ENCODE results near the gene VAV2. TPM values are rescaled to one million over a fixed set of nuclear protein-coding genes. Genes with fewer than 3 reads are reported as not detected.

Gene VAV2
- total RNA-seq, 1 experiment from 2014 or later, result 28.0 TPM

GRCh38 chr9:134010310-134011173 is 18.4 kb upstream of the VAV2 start:
- Histone ChIP-seq H3K4me1 (peaks cover 24% of the 10 kb centered on the region), H3K4me3 (no peak overlapping the region), H3K27ac (no peak overlapping the region), H3K9me3 (replicated peaks) (0 out of 2 replicates have a peak, but pooled peaks cover 11% of the 10 kb centered on the region), H3K36me3 (no peaks in the 10 kb centered on the region), H3K27me3 (no peaks in the 10 kb centered on the region)
- DNase-seq, result peak; percentile 71 to 73

GRCh38 chr9:134007571-134007970 is 15.4 kb upstream of the VAV2 start:
- no peak for DNase-seq
- Histone ChIP-seq H3K4me3 (no peak overlapping the region), H3K4me1 (peaks cover 24% of the 10 kb centered on the region), H3K27me3 (no peaks in the 10 kb centered on the region), H3K9me3 (replicated peaks) (0 out of 2 replicates have a peak, but pooled peaks cover 3% of the 10 kb centered on the region), H3K27ac (peak overlapping the region; percentile 5; the same call in 1 of the 2 replicates), H3K36me3 (no peaks in the 10 kb centered on the region)

GRCh38 chr9:134007150-134007549 is 15.0 kb upstream of the VAV2 start:
- no peak overlapping the region for H3K4me3 ChIP-seq
- H3K27me3 ChIP-seq, result no peaks in the 10 kb centered on the region
- peak; percentile 85 to 92 for DNase-seq
- H3K9me3 ChIP-seq (replicated peaks), result 0 out of 2 replicates have a peak, but pooled peaks cover 3% of the 10 kb centered on the region
- peaks cover 24% of the 10 kb centered on the region for H3K4me1 ChIP-seq
- H3K27ac ChIP-seq, result peak overlapping the region; percentile 5; the same call in 1 of the 2 replicates
- no peaks in the 10 kb centered on the region for H3K36me3 ChIP-seq

- Histone ChIP-seq H3K4me1 (peaks cover 21% of the 10 kb centered on the region), H3K9me3 (replicated peaks) (no peaks in the 10 kb centered on the region), H3K4me3 (no peak overlapping the region), H3K27ac (no peak overlapping the region), H3K36me3 (no peaks in the 10 kb centered on the region), H3K27me3 (no peaks in the 10 kb centered on the region)
- DNase-seq, result no peak
These were observed 13.3 kb upstream of the VAV2 start for GRCh38 chr9:134005381-134005780.

- H3K9me3 ChIP-seq (replicated peaks), result no peaks in the 10 kb centered on the region
- no peaks in the 10 kb centered on the region for H3K27me3 ChIP-seq
- H3K4me3 ChIP-seq, result no peak overlapping the region
- H3K27ac ChIP-seq, result no peak overlapping the region
- H3K36me3 ChIP-seq, result no peaks in the 10 kb centered on the region
- peaks cover 24% of the 10 kb centered on the region for H3K4me1 ChIP-seq
- no peak for DNase-seq
These were observed 12.8 kb upstream of the VAV2 start for GRCh38 chr9:134004881-134005280.

- H3K27ac ChIP-seq, result no peak overlapping the region
- no peak for DNase-seq
- no peaks in the 10 kb centered on the region for H3K36me3 ChIP-seq
- H3K27me3 ChIP-seq, result no peaks in the 10 kb centered on the region
- no peak overlapping the region for H3K4me3 ChIP-seq
- H3K4me1 ChIP-seq, result peaks cover 27% of the 10 kb centered on the region
- no peaks in the 10 kb centered on the region for H3K9me3 ChIP-seq (replicated peaks)
These were observed 12.2 kb upstream of the VAV2 start for GRCh38 chr9:134004131-134004873.

GRCh38 chr9:134003237-134003636 is 11.1 kb upstream of the VAV2 start:
- Histone ChIP-seq H3K4me1 (peaks cover 32% of the 10 kb centered on the region), H3K27me3 (no peaks in the 10 kb centered on the region), H3K4me3 (no peak overlapping the region), H3K9me3 (replicated peaks) (no peaks in the 10 kb centered on the region), H3K36me3 (no peaks in the 10 kb centered on the region), H3K27ac (no peak overlapping the region)
- DNase-seq, result no peak

GRCh38 chr9:134002796-134003195 is 10.7 kb upstream of the VAV2 start:
- H3K9me3 ChIP-seq (replicated peaks), result no peaks in the 10 kb centered on the region
- peaks cover 32% of the 10 kb centered on the region for H3K4me1 ChIP-seq
- DNase-seq, result no peak
- H3K4me3 ChIP-seq, result no peak overlapping the region
- H3K27ac ChIP-seq, result no peak overlapping the region
- no peaks in the 10 kb centered on the region for H3K27me3 ChIP-seq
- no peaks in the 10 kb centered on the region for H3K36me3 ChIP-seq

- DNase-seq, result peak; percentile 70 to 72
- H3K4me3 ChIP-seq, result no peak overlapping the region
- no peaks in the 10 kb centered on the region for H3K36me3 ChIP-seq
- H3K27ac ChIP-seq, result peak overlapping the region; percentile 95
- no peaks in the 10 kb centered on the region for H3K9me3 ChIP-seq (replicated peaks)
- peaks cover 26% of the 10 kb centered on the region for H3K4me1 ChIP-seq
- no peaks in the 10 kb centered on the region for H3K27me3 ChIP-seq
These were observed 7.7 kb upstream of the VAV2 start for GRCh38 chr9:133999851-134000265.

- H3K4me1 ChIP-seq, result peaks cover 33% of the 10 kb centered on the region
- H3K27ac ChIP-seq, result peak overlapping the region; percentile 95
- no peak overlapping the region for H3K4me3 ChIP-seq
- H3K9me3 ChIP-seq (replicated peaks), result no peaks in the 10 kb centered on the region
- H3K36me3 ChIP-seq, result no peaks in the 10 kb centered on the region
- peak; percentile 45 to 73 for DNase-seq
- no peaks in the 10 kb centered on the region for H3K27me3 ChIP-seq
These were observed 6.9 kb upstream of the VAV2 start for GRCh38 chr9:133998915-133999595.

GRCh38 chr9:133997584-133997983 is 5.5 kb upstream of the VAV2 start:
- Histone ChIP-seq H3K4me1 (peaks cover 39% of the 10 kb centered on the region), H3K4me3 (no peak overlapping the region), H3K36me3 (no peaks in the 10 kb centered on the region), H3K27me3 (no peaks in the 10 kb centered on the region), H3K27ac (no peak overlapping the region), H3K9me3 (replicated peaks) (no peaks in the 10 kb centered on the region)
- DNase-seq, result no peak

GRCh38 chr9:133996531-133997520 is 4.7 kb upstream of the VAV2 start:
- Histone ChIP-seq H3K27me3 (no peaks in the 10 kb centered on the region), H3K27ac (no peak overlapping the region), H3K4me1 (peaks cover 39% of the 10 kb centered on the region), H3K9me3 (replicated peaks) (no peaks in the 10 kb centered on the region), H3K4me3 (no peak overlapping the region), H3K36me3 (no peaks in the 10 kb centered on the region)
- no peak for DNase-seq

- peak; percentile 78 for DNase-seq
- peaks cover 38% of the 10 kb centered on the region for H3K4me1 ChIP-seq
- 0 out of 2 replicates have a peak overlapping the region, but pooled peaks have one; percentile 3 for H3K27ac ChIP-seq
- no peaks in the 10 kb centered on the region for H3K27me3 ChIP-seq
- H3K4me3 ChIP-seq, result no peak overlapping the region
- no peaks in the 10 kb centered on the region for H3K9me3 ChIP-seq (replicated peaks)
- no peaks in the 10 kb centered on the region for H3K36me3 ChIP-seq
These were observed 3.1 kb upstream of the VAV2 start for GRCh38 chr9:133995012-133995896.

Measured in SJCRH30 (cell line).